NCI-H2227 (cell line): ENCODE data around the gene COL1A2.

Source experiments
- DNase-seq: peaks from one replicate; lab custom pipeline; 2025; ENCODE audit not compliant: unreplicated experiment; lab: John Stamatoyannopoulos, UW

COL1A2 gene

GRCh38 chr7:94382132-94382531, 12.6 kb upstream of the COL1A2 start:
- DNase-seq = no peak

GRCh38 chr7:94382746-94383145, 11.9 kb upstream of the COL1A2 start:
- DNase-seq = no peak

- no peak for DNase-seq
Observed at GRCh38 chr7:94384315-94384714, 10.4 kb upstream of the COL1A2 start.

DNA sequence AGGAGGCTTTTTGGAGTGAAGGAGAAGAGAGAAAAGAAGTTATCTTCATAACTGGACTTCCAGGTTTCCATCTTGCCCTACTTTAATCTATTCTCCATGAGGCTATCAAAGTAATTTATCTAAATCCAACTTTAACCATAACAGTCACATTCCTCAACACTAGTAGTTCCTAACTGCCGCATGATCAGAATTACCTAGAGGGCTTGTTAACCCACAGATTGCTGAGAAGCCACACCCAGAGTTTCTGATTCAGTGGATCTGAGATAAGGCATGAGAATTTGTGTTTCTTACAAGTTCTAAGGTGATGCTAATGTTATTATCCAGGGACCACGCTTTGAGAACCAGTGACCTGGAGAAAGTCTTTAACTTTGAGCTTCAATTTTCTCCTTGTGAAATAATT, 8.3 kb upstream of the COL1A2 start:
- DNase-seq = no peak

DNA sequence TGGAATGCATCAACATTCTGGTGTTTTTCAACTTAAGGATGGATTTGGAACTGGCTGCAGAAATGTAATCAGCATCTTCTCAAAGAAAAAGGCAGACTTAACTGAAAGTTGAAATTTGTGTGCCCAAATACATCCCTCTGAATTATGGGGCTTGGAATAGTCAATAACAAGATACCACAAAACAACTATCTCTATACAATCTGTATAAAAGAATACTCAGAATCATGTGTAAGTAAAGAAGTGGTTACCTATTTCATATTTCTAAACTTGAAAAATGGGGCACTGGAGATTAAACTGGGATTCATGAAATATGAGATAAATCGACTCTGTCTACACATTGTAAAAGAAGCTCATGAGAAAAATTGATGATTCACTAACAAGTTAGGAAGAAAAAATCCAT, 6.2 kb upstream of the COL1A2 start:
- DNase-seq = no peak

- DNase-seq = no peak
Observed at GRCh38 chr7:94389381-94389780, 5.3 kb upstream of the COL1A2 start.

DNA sequence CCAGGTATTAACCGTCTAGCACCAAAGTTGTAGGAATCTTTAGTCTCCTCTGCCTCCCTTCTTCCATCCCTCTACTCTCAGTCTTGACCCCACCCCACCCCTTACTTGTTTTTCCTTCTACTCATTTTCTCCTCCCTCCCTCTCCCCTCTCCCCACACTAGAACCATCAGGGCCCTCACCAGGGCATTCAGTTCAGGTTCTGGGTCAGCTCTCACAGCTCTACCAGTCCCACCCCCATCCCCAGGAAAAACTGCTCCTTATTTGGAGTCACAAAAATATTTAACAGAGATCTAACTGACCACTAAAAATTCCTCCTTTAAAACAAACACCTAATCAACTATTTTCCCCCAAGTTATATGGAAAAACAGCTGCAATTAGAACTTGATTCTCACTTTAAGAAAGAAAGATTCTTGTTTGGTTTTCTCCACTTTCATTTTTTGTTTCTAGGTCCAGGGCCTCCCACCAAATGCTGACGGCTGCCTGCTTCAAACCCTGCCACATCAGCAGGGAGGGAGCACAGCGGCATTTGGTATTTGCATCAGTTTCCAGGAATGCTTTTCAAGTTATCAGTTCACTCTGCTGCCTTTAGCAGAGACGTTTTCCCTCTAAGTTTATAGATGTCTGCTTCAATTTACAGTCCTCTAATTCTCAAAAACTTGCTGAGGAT, 2.8 kb upstream of the COL1A2 start:
- no peak for DNase-seq

DNA sequence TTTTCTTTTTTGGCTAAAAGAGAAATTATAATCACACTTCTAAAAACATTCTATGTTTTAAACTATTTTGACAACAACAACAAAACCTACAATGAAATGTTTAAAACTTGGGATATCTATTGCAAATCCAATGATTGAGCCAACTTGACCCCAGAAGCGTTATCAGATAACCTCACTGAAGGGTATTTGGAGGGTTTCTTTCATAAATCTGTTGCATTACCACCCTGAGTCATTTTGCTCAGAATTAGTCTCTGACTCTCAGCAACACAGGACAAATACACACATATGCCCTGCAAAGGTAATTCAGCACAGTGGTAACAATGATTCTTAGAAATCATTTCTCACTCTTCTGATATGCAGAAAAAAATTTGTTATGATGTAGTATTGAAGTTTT, 2.3 kb upstream of the COL1A2 start:
- no peak for DNase-seq

DNA sequence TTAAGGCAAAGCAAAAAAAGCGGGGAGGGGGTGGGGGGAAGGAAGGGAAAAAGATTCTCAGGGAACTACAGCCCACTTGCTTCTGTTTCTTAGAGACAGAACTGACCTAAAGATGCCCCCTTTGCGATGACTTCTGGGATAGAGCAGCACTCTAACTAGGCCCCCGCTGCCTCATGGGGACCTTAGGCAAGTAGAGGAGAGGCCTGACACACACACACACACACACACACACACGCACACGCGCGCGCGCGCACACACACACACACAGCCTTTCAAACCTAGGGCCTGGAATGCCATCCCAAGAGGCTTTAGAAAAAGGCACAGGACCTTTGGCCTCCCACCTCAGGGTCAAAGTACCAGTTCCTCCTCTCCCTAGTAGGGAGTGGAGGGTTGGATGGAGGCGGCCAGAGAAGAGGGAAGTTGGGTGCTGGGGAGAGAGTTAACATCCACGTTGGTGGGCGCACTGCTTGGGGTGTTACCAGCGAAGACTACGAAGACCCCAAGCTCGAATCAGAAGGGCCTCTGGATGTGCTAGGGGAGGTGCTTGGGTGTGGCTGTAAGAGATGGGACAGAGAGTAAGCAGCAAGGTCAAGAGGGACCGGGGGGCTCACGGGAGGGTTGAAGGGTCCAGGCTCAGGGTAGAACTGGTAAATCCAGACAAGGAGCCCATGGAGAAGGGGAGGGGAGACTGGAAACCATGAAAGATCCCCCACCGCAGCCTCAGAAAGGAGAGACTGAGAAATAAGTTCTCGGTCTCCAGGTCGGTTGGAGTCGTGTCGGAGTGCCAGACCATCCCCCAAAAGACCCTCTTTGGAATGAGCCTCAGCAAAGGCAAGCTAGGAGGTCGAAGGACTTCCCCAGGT, 1.2 kb upstream of the COL1A2 start:
- DNase-seq = peak; percentile 69

DNA sequence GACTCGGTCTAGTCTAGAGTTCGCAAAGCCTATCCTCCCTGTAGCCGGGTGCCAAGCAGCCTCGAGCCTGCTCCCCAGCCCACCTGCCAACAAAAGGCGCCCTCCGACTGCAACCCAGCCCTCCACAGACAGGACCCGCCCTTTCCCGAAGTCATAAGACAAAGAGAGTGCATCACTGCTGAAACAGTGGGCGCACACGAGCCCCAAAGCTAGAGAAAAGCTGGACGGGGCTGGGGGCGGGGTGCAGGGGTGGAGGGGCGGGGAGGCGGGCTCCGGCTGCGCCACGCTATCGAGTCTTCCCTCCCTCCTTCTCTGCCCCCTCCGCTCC, 622 bp upstream of the COL1A2 start:
- peak; percentile 85 for DNase-seq

- peak; percentile 90 for DNase-seq
Observed at GRCh38 chr7:94395141-94396036, 694 bp downstream of the COL1A2 start.

GRCh38 chr7:94396037-94396431, 1.3 kb downstream of the COL1A2 start:
- DNase-seq = peak; percentile 87

DNA sequence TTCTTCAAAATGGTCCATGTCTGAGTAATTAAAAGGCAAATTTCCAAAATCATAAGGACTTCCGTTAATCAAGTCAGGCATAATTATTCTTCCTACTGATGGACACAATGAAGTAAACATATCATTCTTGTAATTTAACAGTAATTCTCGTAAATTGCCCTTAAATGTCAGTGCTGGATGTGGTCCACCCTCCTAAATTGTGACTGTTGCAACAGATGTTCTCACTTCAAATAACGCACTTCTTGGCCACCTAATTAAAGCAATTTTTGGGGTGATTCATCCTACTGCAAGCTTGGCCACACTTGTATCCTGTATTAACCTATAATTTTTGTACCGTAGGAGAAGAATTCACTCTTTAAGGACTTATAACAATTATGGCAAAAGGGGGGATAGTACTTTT, 1.9 kb downstream of the COL1A2 start:
- peak; percentile 75 for DNase-seq

DNA sequence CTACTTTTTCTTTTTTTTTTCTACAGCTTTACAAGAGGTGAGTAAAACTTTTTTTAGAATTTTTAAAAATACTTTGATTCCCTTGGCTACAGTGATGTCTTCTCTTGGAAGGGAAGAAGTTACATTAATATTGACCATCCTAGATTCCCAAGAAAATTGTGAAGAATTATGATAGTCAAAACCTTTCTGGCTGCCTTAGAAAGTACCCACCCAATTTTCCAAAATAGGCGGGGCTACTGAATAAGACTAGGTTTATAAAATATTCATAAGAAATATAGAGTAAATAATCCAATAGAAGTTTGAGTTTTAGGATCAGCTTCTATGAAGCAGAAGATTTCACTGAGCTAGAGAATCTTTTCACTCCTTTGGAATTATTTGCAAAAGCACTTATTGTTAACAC, 3.0 kb downstream of the COL1A2 start:
- no peak for DNase-seq

DNA sequence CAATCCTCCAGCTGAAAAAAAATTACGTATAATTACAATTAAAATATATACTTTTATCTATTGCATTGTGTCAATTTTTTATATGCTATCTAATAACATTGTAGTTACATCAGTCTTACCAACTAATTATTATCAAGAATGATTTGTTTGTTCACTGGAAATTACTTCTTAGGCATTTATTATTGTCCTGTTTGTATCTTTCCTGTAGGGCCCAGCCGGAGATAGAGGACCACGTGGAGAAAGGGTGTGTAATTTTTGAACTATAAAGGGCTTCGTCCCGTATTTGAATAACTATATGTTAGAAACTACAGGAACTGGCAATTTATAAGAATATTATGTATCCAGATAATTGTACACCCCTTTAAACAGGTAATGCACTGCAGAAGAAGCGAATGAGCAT, 4.1 kb downstream of the COL1A2 start:
- no peak for DNase-seq

DNA sequence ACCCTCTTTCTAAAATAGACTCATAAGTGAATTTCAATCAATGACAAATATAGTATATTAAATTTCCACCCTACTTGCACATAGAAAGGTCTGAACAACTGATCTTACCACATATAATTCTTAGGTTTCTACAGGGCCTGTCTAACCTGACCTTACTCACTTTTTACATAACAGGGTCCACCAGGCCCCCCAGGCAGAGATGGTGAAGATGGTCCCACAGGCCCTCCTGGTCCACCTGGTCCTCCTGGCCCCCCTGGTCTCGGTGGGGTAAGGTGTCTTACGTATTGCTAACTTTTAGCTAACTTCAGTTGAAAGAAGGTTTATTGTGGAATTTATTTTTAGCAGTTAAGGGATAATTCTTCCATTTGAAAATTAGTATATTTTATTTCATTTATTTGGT, 5.3 kb downstream of the COL1A2 start:
- no peak for DNase-seq

DNA sequence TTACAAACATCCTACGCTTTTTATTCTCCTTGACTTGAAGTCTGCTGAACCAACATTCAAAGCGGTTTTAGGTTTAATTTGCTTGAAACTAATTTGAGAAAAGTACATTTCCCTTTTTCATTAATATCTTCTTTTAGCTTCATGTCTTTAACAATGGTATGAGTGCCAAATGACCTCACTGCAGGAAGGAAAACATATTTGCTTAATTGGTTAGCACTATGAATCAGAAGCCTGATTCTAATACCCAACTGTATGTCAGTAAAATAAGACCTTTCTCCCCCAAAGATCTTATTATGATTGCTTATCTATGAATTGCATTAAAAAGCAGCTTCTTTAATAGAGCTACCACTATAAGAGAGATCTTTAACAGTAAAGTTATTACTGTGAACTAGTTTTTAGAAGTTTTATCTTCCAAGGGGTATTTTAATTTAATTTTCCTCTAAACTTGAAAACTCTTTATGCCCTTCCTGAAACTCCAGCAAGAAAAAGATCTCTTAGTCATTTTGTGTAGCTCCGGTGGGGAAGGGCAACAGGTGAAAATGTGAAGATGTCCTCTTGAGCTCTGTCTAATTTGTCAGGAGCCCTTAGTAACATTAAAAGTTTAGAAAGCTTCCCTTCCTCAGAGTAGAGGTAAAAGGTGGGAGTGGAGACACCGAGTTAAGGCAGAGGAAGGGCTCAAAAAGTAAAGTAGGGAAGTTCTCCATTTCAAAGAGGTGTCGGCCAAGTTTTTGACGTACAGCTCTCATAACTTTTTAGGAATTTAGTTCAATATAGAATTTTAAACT, 6.1 kb downstream of the COL1A2 start:
- no peak for DNase-seq

DNA sequence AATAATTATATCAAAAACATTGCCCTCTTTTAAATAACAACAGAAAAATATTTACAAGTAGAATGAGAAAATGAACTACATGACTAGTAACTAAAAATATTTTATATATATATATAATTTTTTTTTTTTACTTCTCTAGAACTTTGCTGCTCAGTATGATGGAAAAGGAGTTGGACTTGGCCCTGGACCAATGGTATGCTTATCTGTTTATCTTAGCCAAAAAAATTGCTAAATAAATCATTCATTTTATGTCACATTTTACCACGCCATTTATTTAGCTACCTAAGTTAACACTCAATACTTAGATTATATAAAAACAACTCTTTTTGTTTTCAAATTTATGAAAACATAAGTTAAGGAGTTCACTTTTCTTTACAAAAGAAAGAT, 6.7 kb downstream of the COL1A2 start:
- no peak for DNase-seq

DNA sequence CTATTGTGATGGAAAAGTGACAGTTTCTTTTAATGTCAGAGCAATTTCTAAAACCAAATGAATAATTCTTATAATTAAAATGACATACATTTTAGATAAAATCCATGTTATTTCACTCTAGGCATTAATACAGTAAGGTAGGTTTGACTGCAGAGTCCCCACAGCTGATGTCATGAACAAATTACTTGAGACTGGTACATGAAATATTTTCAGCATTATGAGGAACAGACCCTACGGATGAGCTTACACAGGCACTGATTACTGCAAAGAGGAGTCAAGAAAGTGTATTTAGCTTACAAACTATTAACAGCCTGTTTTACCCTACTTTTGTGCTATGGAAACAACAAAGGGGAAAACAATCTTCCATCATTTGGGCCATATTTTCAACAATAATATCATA, 8.9 kb downstream of the COL1A2 start:
- DNase-seq = no peak

DNA sequence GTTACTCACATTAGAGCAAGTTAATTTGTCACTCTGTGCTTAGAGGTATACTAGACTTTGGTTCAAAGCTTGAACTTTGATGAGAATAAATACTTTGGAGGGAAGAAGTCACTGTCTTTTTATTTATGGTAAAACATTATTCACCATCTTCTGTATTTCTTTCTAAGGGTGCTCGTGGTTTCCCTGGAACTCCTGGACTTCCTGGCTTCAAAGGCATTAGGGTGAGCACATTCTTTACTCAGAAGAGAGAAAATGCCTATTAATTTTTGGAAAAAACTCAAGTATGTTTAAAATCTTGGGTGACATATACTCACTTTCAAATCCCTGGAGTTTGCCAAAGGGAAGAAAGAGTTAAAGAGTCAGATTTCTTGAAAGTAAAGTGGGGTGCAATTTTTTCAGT, 10.8 kb downstream of the COL1A2 start:
- DNase-seq = no peak

GRCh38 chr7:94406696-94407095, 12.0 kb downstream of the COL1A2 start:
- DNase-seq = no peak
